IPS-15b (cell line): ENCODE data around the gene CFAP70.

ENCODE experiments used
- H3K27me3 ChIP-seq: one replicate; pipeline ENCODE4 v1.6.1; 2013; ENCODE audit warnings: low read length; ENCODE audit not compliant: control insufficient read depth, insufficient read depth
- H3K36me3 ChIP-seq: one replicate; pipeline ENCODE4 v1.6.1; 2013; ENCODE audit warnings: low read length; ENCODE audit not compliant: control insufficient read depth, insufficient read depth
- H3K4me1 ChIP-seq: one replicate; pipeline ENCODE4 v1.6.1; 2013; ENCODE audit warnings: mild to moderate bottlenecking, low read length; ENCODE audit not compliant: control insufficient read depth, insufficient read depth
- H3K4me3 ChIP-seq: one replicate; pipeline ENCODE4 v1.5.1; 2013; ENCODE audit warnings: low read depth, low read length
- H3K9ac ChIP-seq: one replicate; pipeline ENCODE4 v1.6.1; 2013; ENCODE audit warnings: low read depth, mild to moderate bottlenecking, low read length
- H3K9me3 ChIP-seq: one replicate; pipeline ENCODE4 v1.6.1; 2013; ENCODE audit warnings: mild to moderate bottlenecking, low read length; ENCODE audit not compliant: control insufficient read depth, insufficient read depth

CFAP70 gene

DNA sequence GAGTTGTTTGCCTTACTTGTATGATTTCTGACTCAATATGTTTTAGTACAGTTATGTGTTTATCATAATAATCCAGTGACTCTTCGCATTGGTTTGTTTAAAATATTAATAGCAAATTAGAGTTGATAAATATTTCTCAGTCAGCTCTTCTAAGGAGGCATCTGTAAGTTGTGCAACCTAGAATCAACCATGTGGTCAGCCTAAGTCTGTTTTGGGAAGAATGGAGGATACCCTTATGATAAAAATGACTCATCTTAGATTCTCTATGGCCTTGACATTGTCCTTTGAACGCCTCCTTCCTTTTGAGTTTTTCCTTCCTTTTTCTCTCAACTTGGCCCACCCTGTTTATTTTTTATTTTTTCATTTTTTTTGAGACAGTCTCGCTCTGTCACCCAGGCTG lies 130.4 kb downstream of the CFAP70 start:
- H3K9ac ChIP-seq: no peak overlapping the region
- H3K4me1 ChIP-seq: no peaks in the 10 kb centered on the region
- no peaks in the 10 kb centered on the region for H3K9me3 ChIP-seq
- no peaks in the 10 kb centered on the region for H3K36me3 ChIP-seq
- no peaks in the 10 kb centered on the region for H3K27me3 ChIP-seq
- no peak overlapping the region for H3K4me3 ChIP-seq

DNA sequence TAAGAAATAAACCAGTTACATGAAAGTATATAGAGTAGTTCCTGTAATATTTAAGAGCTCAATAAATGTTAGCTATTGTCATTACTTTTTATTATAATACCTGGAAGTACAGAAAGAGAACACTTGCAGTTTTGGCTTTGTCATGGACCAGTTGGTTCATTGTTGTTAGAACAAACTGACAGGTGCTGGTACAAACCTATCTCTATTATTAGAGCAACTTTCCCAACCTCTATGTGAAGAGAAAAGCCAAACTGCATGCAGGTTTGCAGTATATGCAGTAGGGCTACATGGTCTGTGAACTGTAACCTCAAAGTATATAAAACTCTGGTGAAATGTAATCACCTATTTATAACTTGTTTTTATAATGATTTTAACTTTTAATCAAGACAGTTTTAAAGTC lies 132.0 kb downstream of the CFAP70 start:
- no peaks in the 10 kb centered on the region for H3K27me3 ChIP-seq
- H3K36me3 ChIP-seq: no peaks in the 10 kb centered on the region
- no peak overlapping the region for H3K9ac ChIP-seq
- no peaks in the 10 kb centered on the region for H3K4me1 ChIP-seq
- H3K4me3 ChIP-seq: no peak overlapping the region
- H3K9me3 ChIP-seq: no peaks in the 10 kb centered on the region

DNA sequence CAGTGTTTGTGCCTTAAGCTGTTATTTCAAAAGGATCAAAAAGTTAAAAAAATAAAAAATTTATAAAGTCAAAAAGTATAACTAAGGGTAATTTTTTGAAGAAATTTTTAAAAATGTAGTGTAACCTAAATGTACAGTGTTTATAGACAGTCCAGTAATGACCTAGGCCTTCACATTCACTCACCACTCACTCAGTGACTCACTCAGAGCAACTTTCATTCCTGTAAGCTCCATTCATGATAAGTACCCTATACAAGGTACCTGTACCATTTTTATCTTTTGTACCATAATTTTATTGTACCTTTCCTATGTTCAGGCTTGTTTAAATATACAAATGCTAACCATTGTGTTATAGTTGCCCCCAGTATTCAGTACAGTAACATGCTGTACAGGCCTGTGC lies 133.1 kb downstream of the CFAP70 start:
- Histone ChIP-seq H3K27me3 (no peaks in the 10 kb centered on the region), H3K4me1 (no peaks in the 10 kb centered on the region), H3K4me3 (no peak overlapping the region), H3K36me3 (no peaks in the 10 kb centered on the region), H3K9ac (no peak overlapping the region), H3K9me3 (no peaks in the 10 kb centered on the region)

DNA sequence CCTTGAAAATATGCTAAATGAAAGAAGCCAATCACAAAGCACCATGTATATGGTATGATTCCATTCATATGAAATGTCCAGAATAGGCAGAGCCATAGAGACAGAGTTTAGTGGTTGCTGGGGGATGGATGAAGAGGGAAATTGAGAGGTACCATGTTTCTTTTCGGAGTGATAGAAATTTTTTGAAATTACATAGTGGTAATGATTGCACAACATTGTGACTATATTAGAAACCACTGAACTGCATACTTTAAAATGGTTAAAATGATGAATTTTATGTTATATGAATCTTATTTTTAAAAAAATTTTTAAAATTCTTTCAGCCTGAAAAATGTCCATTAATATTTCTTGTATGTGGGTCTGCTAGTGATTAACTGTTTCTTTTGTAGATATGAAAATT lies 137.7 kb downstream of the CFAP70 start:
- Histone ChIP-seq H3K4me1 (no peaks in the 10 kb centered on the region), H3K27me3 (no peaks in the 10 kb centered on the region), H3K9ac (no peak overlapping the region), H3K4me3 (no peak overlapping the region), H3K36me3 (no peaks in the 10 kb centered on the region), H3K9me3 (no peaks in the 10 kb centered on the region)

DNA sequence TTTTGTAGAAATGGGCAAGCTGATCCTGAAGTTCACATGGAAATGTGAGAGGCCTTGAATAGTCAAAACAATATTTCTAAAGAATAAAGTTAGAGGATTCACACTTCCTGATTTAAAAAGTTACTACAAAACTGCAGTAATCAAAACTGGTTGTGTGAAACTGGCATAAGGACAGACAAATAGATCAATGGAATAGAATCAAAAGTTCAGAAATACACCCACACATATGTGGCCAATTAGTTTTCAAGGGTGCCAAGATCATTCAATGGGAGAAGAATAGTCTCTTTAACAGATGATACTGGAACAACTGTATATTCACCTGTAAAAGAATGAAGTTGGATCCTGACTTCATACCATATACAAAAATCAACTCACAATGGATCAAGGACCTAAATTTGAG lies 139.3 kb downstream of the CFAP70 start:
- Histone ChIP-seq H3K9me3 (no peaks in the 10 kb centered on the region), H3K9ac (no peak overlapping the region), H3K4me3 (no peak overlapping the region), H3K4me1 (no peaks in the 10 kb centered on the region), H3K27me3 (no peaks in the 10 kb centered on the region), H3K36me3 (no peaks in the 10 kb centered on the region)

DNA sequence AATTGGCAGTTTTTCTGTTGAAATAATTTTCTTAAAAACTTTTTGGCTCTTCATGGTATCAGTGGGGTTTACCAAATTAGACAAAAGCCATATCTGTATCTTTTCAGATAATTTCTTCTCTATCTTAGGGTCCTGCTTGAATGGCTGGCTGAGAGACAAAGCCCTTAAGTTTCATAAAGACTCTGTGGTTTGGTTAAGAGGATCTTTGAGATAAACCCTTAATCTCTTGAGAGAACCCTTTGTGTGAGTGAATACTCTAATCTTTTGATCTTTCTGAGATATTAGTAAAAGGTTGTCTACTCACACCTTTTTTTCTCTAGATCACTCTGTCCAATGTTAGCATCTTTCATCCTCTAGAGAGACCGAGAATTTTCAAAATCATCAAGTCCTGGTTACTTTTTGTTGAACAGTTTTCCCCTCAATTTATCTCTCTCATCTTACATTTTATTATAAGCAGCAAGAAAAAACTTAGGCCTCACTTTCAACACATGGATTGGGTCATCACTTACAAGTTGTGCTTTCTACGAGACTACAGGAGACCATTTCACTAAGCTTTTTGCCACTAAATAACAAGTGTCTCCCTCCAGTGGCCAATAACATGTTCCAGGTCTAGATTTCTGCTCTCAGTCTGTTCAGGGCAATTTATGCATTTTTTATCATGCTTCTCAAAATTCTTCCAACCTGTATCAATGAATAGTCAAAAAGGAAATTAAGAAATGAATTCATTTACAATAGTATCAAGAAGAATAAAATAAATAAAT lies 140.1 kb downstream of the CFAP70 start:
- no peaks in the 10 kb centered on the region for H3K36me3 ChIP-seq
- no peaks in the 10 kb centered on the region for H3K9me3 ChIP-seq
- no peak overlapping the region for H3K4me3 ChIP-seq
- H3K4me1 ChIP-seq: no peaks in the 10 kb centered on the region
- H3K27me3 ChIP-seq: no peaks in the 10 kb centered on the region
- no peak overlapping the region for H3K9ac ChIP-seq

DNA sequence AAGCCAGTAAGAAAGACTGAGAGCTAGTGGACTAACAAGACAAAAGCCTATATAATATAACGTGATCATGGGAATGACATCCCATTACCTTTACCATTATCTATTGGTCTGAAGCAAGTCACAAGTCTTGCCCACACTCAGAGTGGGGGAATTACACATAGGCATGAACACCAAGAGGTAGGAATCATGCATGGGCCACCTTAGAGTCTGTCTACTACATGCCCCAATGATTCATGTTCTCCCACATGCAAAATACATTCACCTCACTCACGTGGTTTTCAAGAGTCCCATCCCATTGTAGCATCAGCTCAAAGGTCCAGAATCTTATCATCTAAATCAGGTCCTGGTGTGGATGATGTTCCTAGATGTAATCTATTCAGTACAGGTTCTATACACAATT lies 141.0 kb downstream of the CFAP70 start:
- Histone ChIP-seq H3K9me3 (no peaks in the 10 kb centered on the region), H3K9ac (no peak overlapping the region), H3K36me3 (no peaks in the 10 kb centered on the region), H3K4me3 (no peak overlapping the region), H3K4me1 (no peaks in the 10 kb centered on the region), H3K27me3 (no peaks in the 10 kb centered on the region)

DNA sequence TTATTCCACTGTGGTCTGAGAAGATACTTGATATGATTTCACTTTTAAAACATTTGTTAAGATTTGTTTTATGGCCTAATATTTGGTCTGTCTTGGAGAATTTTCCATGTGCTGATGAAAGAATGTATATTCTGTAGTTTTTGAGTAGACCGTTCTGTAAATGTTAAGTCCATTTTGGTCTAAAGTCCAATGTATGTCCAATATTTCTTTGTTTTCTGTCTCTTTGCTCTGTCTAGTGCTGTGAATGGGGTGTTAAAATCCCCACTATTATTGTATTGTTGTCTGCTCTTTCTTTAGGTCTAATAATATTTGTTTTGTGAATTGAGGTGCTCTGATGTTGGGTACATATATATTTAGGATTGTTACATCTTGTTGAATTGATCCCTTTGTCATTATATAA lies 142.9 kb downstream of the CFAP70 start:
- no peaks in the 10 kb centered on the region for H3K9me3 ChIP-seq
- H3K36me3 ChIP-seq: no peaks in the 10 kb centered on the region
- H3K27me3 ChIP-seq: no peaks in the 10 kb centered on the region
- no peaks in the 10 kb centered on the region for H3K4me1 ChIP-seq
- H3K9ac ChIP-seq: no peak overlapping the region
- no peak overlapping the region for H3K4me3 ChIP-seq

DNA sequence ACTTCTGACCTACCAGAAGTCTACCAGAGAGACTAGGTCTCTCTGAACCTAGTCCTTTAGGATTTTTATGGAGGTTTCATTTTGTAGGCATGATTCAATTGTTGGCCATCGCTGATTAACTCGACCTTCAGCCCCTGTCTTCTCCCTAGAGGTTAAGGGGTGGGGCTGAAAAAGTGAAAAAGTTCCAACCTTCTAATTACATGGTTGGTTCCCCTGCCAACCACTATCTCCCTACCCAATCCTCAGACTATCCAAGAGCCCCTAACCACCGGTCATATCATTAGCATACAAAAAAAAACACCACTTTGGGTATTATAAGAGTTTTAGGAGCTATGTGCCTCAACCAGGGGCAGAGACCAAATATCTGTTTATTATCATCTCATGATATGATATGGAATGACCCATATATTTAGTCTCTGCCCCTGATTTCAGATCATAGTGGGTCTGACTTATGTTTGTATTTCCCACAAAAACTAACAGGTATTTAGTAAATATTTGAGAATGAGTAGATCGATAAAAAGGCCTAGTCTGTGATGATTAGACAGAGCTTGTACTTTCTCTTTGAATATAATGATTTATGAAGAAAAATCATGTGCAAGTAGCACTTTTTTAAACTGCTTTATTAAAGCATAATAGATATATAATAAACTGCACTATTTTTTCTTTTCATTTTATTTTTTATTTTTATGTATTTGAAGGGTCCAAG lies 147.4 kb downstream of the CFAP70 start:
- Histone ChIP-seq H3K9me3 (peaks cover 12% of the 10 kb centered on the region), H3K4me1 (no peaks in the 10 kb centered on the region), H3K36me3 (no peaks in the 10 kb centered on the region), H3K9ac (no peak overlapping the region), H3K27me3 (no peaks in the 10 kb centered on the region), H3K4me3 (no peak overlapping the region)

DNA sequence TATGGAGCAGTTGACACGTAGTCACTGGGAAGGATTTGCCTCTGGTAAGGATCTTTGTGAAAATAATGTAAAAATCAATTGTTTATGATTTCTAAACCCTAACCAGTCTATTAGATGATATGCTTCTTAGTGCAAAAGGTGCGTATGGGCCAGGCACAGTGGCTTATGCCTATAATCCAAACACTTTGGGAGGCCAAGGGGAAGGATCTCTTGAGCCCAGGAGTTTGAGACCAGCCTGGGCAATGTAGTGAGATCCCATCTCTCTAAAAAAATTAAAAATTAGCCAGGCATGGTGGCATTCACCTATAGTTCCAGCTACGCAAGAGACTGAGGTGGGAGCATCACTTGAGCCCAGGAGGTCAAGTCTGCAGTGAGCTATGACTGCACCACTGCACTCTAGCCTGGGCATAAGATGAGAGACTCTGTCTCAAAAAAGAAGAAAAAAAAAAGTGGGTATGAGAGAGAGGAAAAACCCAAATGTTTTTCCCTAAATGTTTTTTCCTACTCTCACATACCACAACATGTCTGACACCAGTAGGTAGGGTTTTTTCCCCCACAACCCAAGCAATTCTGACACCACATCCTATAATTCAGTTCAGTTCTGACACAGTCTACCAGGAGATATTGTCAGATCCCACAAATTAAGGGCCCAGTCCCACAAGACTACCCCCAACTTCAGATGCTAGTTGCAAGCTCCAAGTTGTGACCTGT lies 148.1 kb downstream of the CFAP70 start:
- Histone ChIP-seq H3K4me3 (no peak overlapping the region), H3K36me3 (no peaks in the 10 kb centered on the region), H3K27me3 (no peaks in the 10 kb centered on the region), H3K9ac (no peak overlapping the region), H3K9me3 (peaks cover 15% of the 10 kb centered on the region), H3K4me1 (no peaks in the 10 kb centered on the region)

DNA sequence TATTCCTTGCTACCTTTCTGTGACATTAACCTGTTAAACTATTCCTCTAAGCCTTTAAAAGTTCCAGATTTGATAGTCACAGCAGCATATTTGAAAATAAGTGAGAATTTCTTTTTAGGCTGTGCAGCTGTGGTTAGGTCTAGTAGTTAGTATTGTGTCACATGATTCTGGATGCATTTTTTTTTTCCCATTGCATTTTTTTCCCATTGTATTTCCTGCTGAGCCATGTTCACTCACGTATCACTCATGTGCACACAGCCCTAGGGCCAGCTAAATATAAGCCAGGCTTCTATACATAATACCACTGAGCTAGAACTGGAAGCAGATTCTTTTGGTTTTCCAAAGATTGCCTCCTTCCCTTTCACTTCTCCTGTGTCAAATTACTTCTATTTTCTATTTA lies 149.0 kb downstream of the CFAP70 start:
- no peak overlapping the region for H3K9ac ChIP-seq
- H3K27me3 ChIP-seq: no peaks in the 10 kb centered on the region
- H3K9me3 ChIP-seq: peaks cover 15% of the 10 kb centered on the region
- no peak overlapping the region for H3K4me3 ChIP-seq
- H3K36me3 ChIP-seq: no peaks in the 10 kb centered on the region
- no peaks in the 10 kb centered on the region for H3K4me1 ChIP-seq

DNA sequence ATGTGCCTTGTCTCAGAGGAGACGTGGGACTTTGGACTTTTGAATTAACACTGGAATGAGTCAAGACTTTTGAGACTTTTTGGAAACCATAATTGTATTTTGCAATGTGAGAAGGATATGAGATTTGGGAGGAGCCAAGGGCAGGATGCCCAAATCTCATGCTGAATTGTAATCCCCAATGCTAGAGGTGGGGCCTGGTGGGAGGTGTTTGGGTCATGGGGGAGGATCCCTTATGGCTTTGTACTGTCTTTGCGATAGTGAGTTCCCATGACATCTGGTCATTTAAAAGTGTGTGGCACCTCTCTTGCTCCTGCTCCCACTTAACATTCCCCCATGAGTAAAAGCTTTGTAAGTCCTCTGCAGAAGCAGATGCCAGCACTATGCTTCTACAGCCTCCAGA lies 150.8 kb downstream of the CFAP70 start:
- Histone ChIP-seq H3K36me3 (no peaks in the 10 kb centered on the region), H3K9ac (no peak overlapping the region), H3K27me3 (no peaks in the 10 kb centered on the region), H3K4me1 (no peaks in the 10 kb centered on the region), H3K9me3 (peaks cover 15% of the 10 kb centered on the region), H3K4me3 (no peak overlapping the region)
